ENCODE results near the gene GUCY1A1.

GRCh38 chr4:155701827-155702226, 35.2 kb downstream of the GUCY1A1 start:
- TF ChIP-seq CTCF (IDR thresholded peaks at IDR 0.05) (no peak), ZFX (IDR thresholded peaks at IDR 0.05; ENCODE audit: borderline replicate concordance) (no peak)
